Activated CD8-positive, alpha-beta memory T cell treated with anti-CD3 and anti-CD28 coated beads for 24 hours (primary cell): ENCODE results near the gene EFNA5.

Experiments used
- DNase-seq: peaks from one replicate; pipeline ENCODE4 v3.0.0-alpha.2; 2020

The EFNA5 gene

GRCh38 chr5:107418071-107418470, 252.7 kb downstream of the EFNA5 start:
- DNase-seq = no peak

- DNase-seq = no peak
Observed at GRCh38 chr5:107415762-107416161, 255.0 kb downstream of the EFNA5 start.

GRCh38 chr5:107414802-107415201, 255.9 kb downstream of the EFNA5 start:
- DNase-seq = no peak

GRCh38 chr5:107413754-107414153, 257.0 kb downstream of the EFNA5 start:
- no peak for DNase-seq

- no peak for DNase-seq
Observed at GRCh38 chr5:107408564-107408963, 262.2 kb downstream of the EFNA5 start.

GRCh38 chr5:107407713-107408298, 262.9 kb downstream of the EFNA5 start:
- DNase-seq = no peak

GRCh38 chr5:107404595-107405374, 266.0 kb downstream of the EFNA5 start:
- no peak for DNase-seq

GRCh38 chr5:107403228-107403953, 267.3 kb downstream of the EFNA5 start:
- no peak for DNase-seq

GRCh38 chr5:107402434-107403227, 268.1 kb downstream of the EFNA5 start:
- DNase-seq = no peak

- no peak for DNase-seq
Observed at GRCh38 chr5:107401470-107402122, 269.1 kb downstream of the EFNA5 start.

GRCh38 chr5:107400328-107400727, 270.4 kb downstream of the EFNA5 start:
- no peak for DNase-seq

GRCh38 chr5:107398703-107399102, 272.0 kb downstream of the EFNA5 start:
- no peak for DNase-seq

- no peak for DNase-seq
Observed at GRCh38 chr5:107396351-107396690, 274.4 kb downstream of the EFNA5 start.

- no peak for DNase-seq
Observed at GRCh38 chr5:107395632-107396350, 274.9 kb downstream of the EFNA5 start.

- DNase-seq = no peak
Observed at GRCh38 chr5:107393851-107394250, 276.9 kb downstream of the EFNA5 start.

- no peak for DNase-seq
Observed at GRCh38 chr5:107391787-107392186, 278.9 kb downstream of the EFNA5 start.

GRCh38 chr5:107389775-107390148, 281.0 kb downstream of the EFNA5 start:
- DNase-seq = no peak

GRCh38 chr5:107389130-107389774, 281.5 kb downstream of the EFNA5 start:
- no peak for DNase-seq

- DNase-seq = no peak
Observed at GRCh38 chr5:107388141-107388861, 282.4 kb downstream of the EFNA5 start.

- DNase-seq = no peak
Observed at GRCh38 chr5:107387526-107388140, 283.1 kb downstream of the EFNA5 start.
